K562 (cell line): ENCODE data around the gene TTC28.

Experiments
- CBFB ChIP-seq: sonication (generic); formaldehyde crosslinking; IDR thresholded peaks from 2 replicates; pipeline ENCODE4 v1.4.0; 2020; ENCODE audit warnings: mild to moderate bottlenecking, missing genetic modification reagents
- CTCF ChIP-seq, 3 experiments: IDR thresholded peaks in 2 of 3; conservative IDR thresholded peaks in 1 of 3; 2 replicates each; pipeline ENCODE4 v1.5.1; 2011 to 2012; ENCODE audit warnings: low read length in 3 of 3, mild to moderate bottlenecking in 3 of 3, control low read depth in 2 of 3, improper control_type of control experiment in 1 of 3, inconsistent platforms in 1 of 3, low read depth in 1 of 3, mixed read lengths in 1 of 3, moderate library complexity in 1 of 3; ENCODE audit not compliant: insufficient read depth in 2 of 3
- GATA2 ChIP-seq: sonication (generic); formaldehyde crosslinking; IDR thresholded peaks from 2 replicates; pipeline ENCODE4 v1.4.0; 2020; ENCODE audit warnings: mild to moderate bottlenecking, missing genetic modification reagents
- IRF9 ChIP-seq: fragments of 450-650 bp; IDR thresholded peaks from 2 replicates; pipeline ENCODE4 v1.6.1; 2016; ENCODE audit warnings: missing biosample characterization, missing genetic modification characterization
- NFE2L1 ChIP-seq: fragments of 450-650 bp; IDR thresholded peaks from 2 replicates; pipeline ENCODE4 v1.6.1; 2016; ENCODE audit warnings: missing genetic modification characterization, low read depth, mild to moderate bottlenecking, missing compliant biosample characterization, moderate library complexity, borderline replicate concordance
- TAF15 ChIP-seq: fragments of 200-400 bp; formaldehyde crosslinking; IDR thresholded peaks from 2 replicates; pipeline ENCODE4 v1.6.1; 2017; ENCODE audit warnings: mild to moderate bottlenecking, low read depth, low read length, moderate library complexity
- TFAP4 ChIP-seq: sonication (generic); formaldehyde crosslinking; IDR thresholded peaks from 2 replicates; pipeline ENCODE4 v1.8.0; 2022; ENCODE audit warnings: missing genetic modification reagents, mild to moderate bottlenecking, moderate library complexity, borderline replicate concordance
- ZNF384 ChIP-seq: IDR thresholded peaks from 2 replicates; pipeline ENCODE4 v1.6.1; 2012; ENCODE audit warnings: low read depth, low read length, improper control_type of control experiment
- ZNF699 ChIP-seq: fragments of 250-450 bp; sonication (Bioruptor Pico); IDR thresholded peaks from 2 replicates; pipeline ENCODE4 v1.8.0; 2021; ENCODE audit warnings: mild to moderate bottlenecking, moderate library complexity; ENCODE audit not compliant: insufficient replicate concordance

- TF ChIP-seq CTCF (IDR thresholded peaks at IDR 0.05 in 2 of 3, conservative IDR thresholded peaks at IDR 0.05 in 1 of 3; ENCODE audit: insufficient read depth in 2 of 3, low read depth in 1 of 3, low read length in 3 of 3) (no peak), CBFB (no peak), GATA2 (CRISPR knock-in tag) (no peak), TAF15 (no peak), TFAP4 (CRISPR knock-in tag) (no peak), ZNF384 (no peak), ZNF699 (no peak), NFE2L1 (no peak), IRF9 (tag) (no peak)
These were observed 23.8 kb upstream of the TTC28 start for GRCh38 chr22:28703436-28703835.
